HepG2 (cell line): ENCODE measurements around the gene SH2D6. TPM values are rescaled to one million over a fixed set of nuclear protein-coding genes. Genes with fewer than 3 reads are reported as not detected.

Experiments
- IKZF1 ChIP-seq: fragments of 450-650 bp; IDR thresholded peaks from 2 replicates; pipeline ENCODE4 v1.7.1; 2016
- JARID2 ChIP-seq: sonication (generic); formaldehyde crosslinking; IDR thresholded peaks from 2 replicates; pipeline ENCODE4 v1.8.1; 2023; ENCODE audit warnings: missing genetic modification reagents, inconsistent platforms; ENCODE audit not compliant: insufficient replicate concordance
- KLF16 ChIP-seq, 2 experiments: sonication (generic) in 1 of 2; formaldehyde crosslinking in 1 of 2; IDR thresholded peaks; 2 replicates each; pipeline versions ENCODE4 v1.6.1 to v1.8.0; 2016 to 2023; ENCODE audit warnings: missing genetic modification reagents in 2 of 2, missing compliant biosample characterization in 1 of 2
- MEIS2 ChIP-seq: sonication (generic); formaldehyde crosslinking; IDR thresholded peaks from 2 replicates; pipeline ENCODE4 v1.9.0; 2021; ENCODE audit warnings: mild to moderate bottlenecking, missing genetic modification reagents
- MIER2 ChIP-seq: IDR thresholded peaks from 2 replicates; pipeline ENCODE4 v1.6.1; 2016; ENCODE audit warnings: missing biosample characterization, missing genetic modification reagents
- NFRKB ChIP-seq: fragments of 450-650 bp; IDR thresholded peaks from 2 replicates; pipeline ENCODE4 v1.6.1; 2017
- PPARG ChIP-seq: conservative IDR thresholded peaks from 2 replicates; pipeline ENCODE4 v1.6.1; 2016; ENCODE audit warnings: missing biosample characterization, missing genetic modification reagents
- SATB2 ChIP-seq: sonication (generic); formaldehyde crosslinking; IDR thresholded peaks from 2 replicates; pipeline ENCODE4 v1.5.0; 2020; ENCODE audit warnings: missing genetic modification reagents
- SIX4 ChIP-seq: sonication (generic); formaldehyde crosslinking; IDR thresholded peaks from 2 replicates; pipeline ENCODE4 v1.4.0; 2020; ENCODE audit warnings: missing genetic modification reagents
- SP5 ChIP-seq: IDR thresholded peaks from 2 replicates; pipeline ENCODE4 v1.6.1; 2016; ENCODE audit warnings: low read depth, borderline replicate concordance
- ZBTB21 ChIP-seq: sonication (generic); formaldehyde crosslinking; IDR thresholded peaks from 2 replicates; pipeline ENCODE4 v1.4.0; 2020; ENCODE audit warnings: missing genetic modification reagents
- ZNF256 ChIP-seq: sonication (generic); formaldehyde crosslinking; conservative IDR thresholded peaks from 2 replicates; pipeline ENCODE4 v1.4.0; 2020; ENCODE audit warnings: missing genetic modification reagents
- polyA plus RNA-seq, 8 experiments: library from polyadenylated mRNA; depleted of rRNA in 3 of 8; stranded (reverse) in 7 of 8; unstranded in 1 of 8; fragments of >200 nt; fragmentation: Illumina TruSeq in 4 of 8; extraction: Trizol in 4 of 8; gene quantifications; 2 replicates each; pipeline versions ENCODE4 v1.2.1 to v1.2.3, GENCODE V29; 2011 to 2016; ENCODE audit warnings: low read depth in 4 of 8, missing spikeins in 1 of 8, mixed read lengths in 1 of 8; ENCODE audit not compliant: insufficient read depth in 1 of 8
- total RNA-seq, 5 experiments: library from RNA; depleted of rRNA; stranded (reverse); fragments of >200 nt; fragmentation: Illumina TruSeq; extraction: Trizol; gene quantifications; 2 replicates each; pipeline ENCODE4 v1.2.3, GENCODE V29; 2016; ENCODE audit warnings: low read depth in 1 of 5
- TF ChIP-seq, protein P1 (sequence below), 2 experiments: sonication (generic) in 1 of 2; formaldehyde crosslinking in 1 of 2; IDR thresholded peaks; 2 replicates each; pipeline versions ENCODE4 v1.6.1 to v1.9.0; 2014 to 2022; ENCODE audit warnings: antibody characterized with exemption in 1 of 2, borderline replicate concordance in 1 of 2, inconsistent platforms in 1 of 2, low read depth in 1 of 2, missing genetic modification reagents in 1 of 2
- TF ChIP-seq, protein P2 (sequence below): sonication (generic); formaldehyde crosslinking; IDR thresholded peaks from 2 replicates; pipeline ENCODE4 v1.4.0; 2020; ENCODE audit warnings: missing genetic modification reagents, borderline replicate concordance
- TF ChIP-seq, protein P3 (sequence below): sonication (generic); formaldehyde crosslinking; IDR thresholded peaks from 2 replicates; pipeline ENCODE4 v1.4.0; 2020; ENCODE audit warnings: mild to moderate bottlenecking, missing genetic modification reagents
- TF ChIP-seq, protein P4 (sequence below): sonication (generic); formaldehyde crosslinking; IDR thresholded peaks from 2 replicates; pipeline ENCODE4 v1.4.0; 2020; ENCODE audit warnings: missing genetic modification reagents

SH2D6 gene
- total and polyA plus RNA-seq, 2 of the 13 experiments (the other 11 are each of a cell fraction or from before 2014, with no cell fraction given), result 0.11 to 0.26 TPM

DNA sequence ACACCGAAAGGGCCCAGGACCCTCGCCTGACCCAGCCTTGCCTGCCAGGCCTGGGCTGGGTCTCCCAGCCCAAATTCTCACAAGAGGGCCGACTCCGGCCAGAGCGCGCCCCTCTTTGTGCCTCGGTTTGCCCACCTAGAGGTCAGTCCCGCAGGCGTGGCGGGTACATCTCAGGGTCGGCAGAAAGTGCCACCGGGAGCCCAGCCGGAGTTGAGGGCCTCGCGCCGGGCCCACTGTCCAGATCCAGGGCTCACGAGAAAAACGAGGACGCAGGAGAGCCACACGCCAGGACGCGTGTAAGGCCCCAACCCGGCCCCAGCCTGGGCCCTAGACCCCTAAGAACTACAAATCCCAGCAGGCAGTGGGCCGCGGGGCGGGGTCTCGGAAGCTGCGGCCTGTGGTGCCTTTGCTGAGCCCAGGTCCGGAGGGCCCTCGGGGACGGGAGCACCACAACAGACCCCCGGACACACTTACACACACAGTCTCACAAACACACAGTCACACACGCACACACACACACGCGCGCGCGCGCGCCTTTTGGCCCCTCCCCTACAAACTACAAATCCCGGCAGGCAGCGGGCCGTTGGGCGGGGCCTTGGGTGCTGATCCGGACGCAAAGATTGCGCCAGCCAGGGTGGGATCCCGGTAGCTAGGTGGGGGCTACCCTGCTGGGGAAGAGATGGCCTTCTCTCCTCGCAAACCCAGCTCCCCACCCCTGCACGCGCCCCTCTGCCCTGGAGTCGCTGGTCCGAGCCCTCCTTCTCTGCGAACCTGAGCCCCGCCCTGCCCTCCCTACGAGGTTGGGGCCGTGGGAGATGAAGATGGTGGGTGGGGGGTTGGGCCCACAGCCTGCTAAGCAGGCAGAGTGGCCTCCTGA lies at the start of gene SH2D6 (continued):
- TF ChIP-seq, protein P1, sequence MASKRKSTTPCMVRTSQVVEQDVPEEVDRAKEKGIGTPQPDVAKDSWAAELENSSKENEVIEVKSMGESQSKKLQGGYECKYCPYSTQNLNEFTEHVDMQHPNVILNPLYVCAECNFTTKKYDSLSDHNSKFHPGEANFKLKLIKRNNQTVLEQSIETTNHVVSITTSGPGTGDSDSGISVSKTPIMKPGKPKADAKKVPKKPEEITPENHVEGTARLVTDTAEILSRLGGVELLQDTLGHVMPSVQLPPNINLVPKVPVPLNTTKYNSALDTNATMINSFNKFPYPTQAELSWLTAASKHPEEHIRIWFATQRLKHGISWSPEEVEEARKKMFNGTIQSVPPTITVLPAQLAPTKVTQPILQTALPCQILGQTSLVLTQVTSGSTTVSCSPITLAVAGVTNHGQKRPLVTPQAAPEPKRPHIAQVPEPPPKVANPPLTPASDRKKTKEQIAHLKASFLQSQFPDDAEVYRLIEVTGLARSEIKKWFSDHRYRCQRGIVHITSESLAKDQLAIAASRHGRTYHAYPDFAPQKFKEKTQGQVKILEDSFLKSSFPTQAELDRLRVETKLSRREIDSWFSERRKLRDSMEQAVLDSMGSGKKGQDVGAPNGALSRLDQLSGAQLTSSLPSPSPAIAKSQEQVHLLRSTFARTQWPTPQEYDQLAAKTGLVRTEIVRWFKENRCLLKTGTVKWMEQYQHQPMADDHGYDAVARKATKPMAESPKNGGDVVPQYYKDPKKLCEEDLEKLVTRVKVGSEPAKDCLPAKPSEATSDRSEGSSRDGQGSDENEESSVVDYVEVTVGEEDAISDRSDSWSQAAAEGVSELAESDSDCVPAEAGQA (IDR thresholded peaks at IDR 0.05; ENCODE audit: low read depth), result peak; percentile 65
- TF ChIP-seq, protein P1 (CRISPR knock-in tag; IDR thresholded peaks at IDR 0.05; ENCODE audit: borderline replicate concordance), result peak; percentile 88
- TF ChIP-seq SIX4 (no peak; the same call in 1 of the 2 replicates), SATB2 (CRISPR knock-in tag) (peak; percentile 73), MIER2 (CRISPR knock-in tag) (peak; percentile 11; the same call in 1 of the 2 replicates), IKZF1 (no peak), NFRKB (no peak), SP5 (CRISPR knock-in tag) (peak; percentile 53; the same call in 1 of the 2 replicates), PPARG (CRISPR knock-in tag) (peak; percentile 51; the same call in 1 of the 2 replicates), KLF16 (CRISPR knock-in tag; IDR thresholded peaks at IDR 0.05) (peak; percentile 80 to 82; a peak in 3 of 4 replicates), MEIS2 (peak; percentile 37), ZNF256 (CRISPR knock-in tag) (peak; percentile 25; the same call in 1 of the 2 replicates), ZBTB21 (CRISPR knock-in tag) (peak; percentile 33), JARID2 (CRISPR knock-in tag) (peak; percentile 60)
- TF ChIP-seq, protein P2, sequence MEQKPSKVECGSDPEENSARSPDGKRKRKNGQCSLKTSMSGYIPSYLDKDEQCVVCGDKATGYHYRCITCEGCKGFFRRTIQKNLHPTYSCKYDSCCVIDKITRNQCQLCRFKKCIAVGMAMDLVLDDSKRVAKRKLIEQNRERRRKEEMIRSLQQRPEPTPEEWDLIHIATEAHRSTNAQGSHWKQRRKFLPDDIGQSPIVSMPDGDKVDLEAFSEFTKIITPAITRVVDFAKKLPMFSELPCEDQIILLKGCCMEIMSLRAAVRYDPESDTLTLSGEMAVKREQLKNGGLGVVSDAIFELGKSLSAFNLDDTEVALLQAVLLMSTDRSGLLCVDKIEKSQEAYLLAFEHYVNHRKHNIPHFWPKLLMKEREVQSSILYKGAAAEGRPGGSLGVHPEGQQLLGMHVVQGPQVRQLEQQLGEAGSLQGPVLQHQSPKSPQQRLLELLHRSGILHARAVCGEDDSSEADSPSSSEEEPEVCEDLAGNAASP (CRISPR knock-in tag), result peak; percentile 11
- TF ChIP-seq, protein P3, sequence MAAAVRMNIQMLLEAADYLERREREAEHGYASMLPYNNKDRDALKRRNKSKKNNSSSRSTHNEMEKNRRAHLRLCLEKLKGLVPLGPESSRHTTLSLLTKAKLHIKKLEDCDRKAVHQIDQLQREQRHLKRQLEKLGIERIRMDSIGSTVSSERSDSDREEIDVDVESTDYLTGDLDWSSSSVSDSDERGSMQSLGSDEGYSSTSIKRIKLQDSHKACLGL (CRISPR knock-in tag), result no peak; the same call in 1 of the 2 replicates
- TF ChIP-seq, protein P4, sequence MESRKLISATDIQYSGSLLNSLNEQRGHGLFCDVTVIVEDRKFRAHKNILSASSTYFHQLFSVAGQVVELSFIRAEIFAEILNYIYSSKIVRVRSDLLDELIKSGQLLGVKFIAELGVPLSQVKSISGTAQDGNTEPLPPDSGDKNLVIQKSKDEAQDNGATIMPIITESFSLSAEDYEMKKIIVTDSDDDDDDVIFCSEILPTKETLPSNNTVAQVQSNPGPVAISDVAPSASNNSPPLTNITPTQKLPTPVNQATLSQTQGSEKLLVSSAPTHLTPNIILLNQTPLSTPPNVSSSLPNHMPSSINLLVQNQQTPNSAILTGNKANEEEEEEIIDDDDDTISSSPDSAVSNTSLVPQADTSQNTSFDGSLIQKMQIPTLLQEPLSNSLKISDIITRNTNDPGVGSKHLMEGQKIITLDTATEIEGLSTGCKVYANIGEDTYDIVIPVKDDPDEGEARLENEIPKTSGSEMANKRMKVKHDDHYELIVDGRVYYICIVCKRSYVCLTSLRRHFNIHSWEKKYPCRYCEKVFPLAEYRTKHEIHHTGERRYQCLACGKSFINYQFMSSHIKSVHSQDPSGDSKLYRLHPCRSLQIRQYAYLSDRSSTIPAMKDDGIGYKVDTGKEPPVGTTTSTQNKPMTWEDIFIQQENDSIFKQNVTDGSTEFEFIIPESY (CRISPR knock-in tag), result 0 out of 2 replicates have a peak, but pooled peaks have one; percentile 35
